ENCODE data around the gene PDE9A. TPM values are rescaled to one million over a fixed set of nuclear protein-coding genes. Genes with fewer than 3 reads are reported as not detected.

PDE9A gene
- total and polyA plus RNA-seq, 3 donors from 2014 or later, result 5.7 to 6.4 (median 6.3) TPM

- no peak for DNase-seq
- H3K4me1 ChIP-seq, result peaks cover 15% of the 10 kb centered on the region
- 87 to 90% methylated on average over 6 to 10 of the region's 10 CpGs for WGBS, 2 donors
- no peak overlapping the region for H3K4me3 ChIP-seq
- no peak for TF ChIP-seq POLR2A (IDR thresholded peaks at IDR 0.05)
- no peak for TF ChIP-seq CTCF (IDR thresholded peaks at IDR 0.05)
- no peaks in the 10 kb centered on the region for H3K27me3 ChIP-seq
- no peaks in the 10 kb centered on the region for H3K9me3 ChIP-seq
- intact Hi-C loops (cut with DNase I; ENCODE audit: low total_unique reads), result no loop called here
- no peaks in the 10 kb centered on the region for H3K36me3 ChIP-seq (ENCODE audit: low read depth, missing control alignments)
- H3K27ac ChIP-seq, result no peak overlapping the region
Measured at GRCh38 chr21:42722808-42723473, 69.5 kb downstream of the PDE9A start.

GRCh38 chr21:42724226-42724920, 71.0 kb downstream of the PDE9A start:
- Histone ChIP-seq H3K27ac (no peak overlapping the region), H3K4me1 (peaks cover 15% of the 10 kb centered on the region), H3K9me3 (no peaks in the 10 kb centered on the region), H3K27me3 (no peaks in the 10 kb centered on the region), H3K36me3 (ENCODE audit: low read depth, missing control alignments) (no peaks in the 10 kb centered on the region), H3K4me3 (no peak overlapping the region)
- intact Hi-C loops (cut with DNase I; ENCODE audit: low total_unique reads), result no loop called here
- 77 to 81% methylated on average over 9 to 12 of the region's 12 CpGs for WGBS, 2 donors
- no peak for TF ChIP-seq CTCF (IDR thresholded peaks at IDR 0.05)
- TF ChIP-seq POLR2A (IDR thresholded peaks at IDR 0.05), result no peak
- no peak for DNase-seq

- Histone ChIP-seq H3K27ac (no peak overlapping the region), H3K36me3 (ENCODE audit: low read depth, missing control alignments) (no peaks in the 10 kb centered on the region), H3K4me1 (peaks cover 15% of the 10 kb centered on the region), H3K27me3 (no peaks in the 10 kb centered on the region), H3K4me3 (no peak overlapping the region), H3K9me3 (no peaks in the 10 kb centered on the region)
- intact Hi-C loops (cut with DNase I; ENCODE audit: low total_unique reads), result no loop called here
- no peak for DNase-seq
- TF ChIP-seq CTCF (IDR thresholded peaks at IDR 0.05), result no peak
- TF ChIP-seq POLR2A (IDR thresholded peaks at IDR 0.05), result no peak
- WGBS, 2 donors, result 92 to 94% methylated on average over 15 of the region's 15 CpGs
Measured at GRCh38 chr21:42725416-42725930, 72.1 kb downstream of the PDE9A start.

- intact Hi-C loops (cut with DNase I; ENCODE audit: low total_unique reads), result no loop called here
- DNase-seq, result no peak
- WGBS, 2 donors, result 72% methylated on average over 19 of the region's 19 CpGs
- no peak for TF ChIP-seq CTCF (IDR thresholded peaks at IDR 0.05)
- no peak for TF ChIP-seq POLR2A (IDR thresholded peaks at IDR 0.05)
- Histone ChIP-seq H3K4me3 (no peak overlapping the region), H3K27me3 (no peaks in the 10 kb centered on the region), H3K4me1 (no peaks in the 10 kb centered on the region), H3K27ac (no peak overlapping the region), H3K36me3 (ENCODE audit: low read depth, missing control alignments) (no peaks in the 10 kb centered on the region), H3K9me3 (no peaks in the 10 kb centered on the region)
Measured at GRCh38 chr21:42731264-42732032, 78.0 kb downstream of the PDE9A start.

All from testis (tissue), 3 donors.